ENCODE results near the gene TMPRSS12.

DNA sequence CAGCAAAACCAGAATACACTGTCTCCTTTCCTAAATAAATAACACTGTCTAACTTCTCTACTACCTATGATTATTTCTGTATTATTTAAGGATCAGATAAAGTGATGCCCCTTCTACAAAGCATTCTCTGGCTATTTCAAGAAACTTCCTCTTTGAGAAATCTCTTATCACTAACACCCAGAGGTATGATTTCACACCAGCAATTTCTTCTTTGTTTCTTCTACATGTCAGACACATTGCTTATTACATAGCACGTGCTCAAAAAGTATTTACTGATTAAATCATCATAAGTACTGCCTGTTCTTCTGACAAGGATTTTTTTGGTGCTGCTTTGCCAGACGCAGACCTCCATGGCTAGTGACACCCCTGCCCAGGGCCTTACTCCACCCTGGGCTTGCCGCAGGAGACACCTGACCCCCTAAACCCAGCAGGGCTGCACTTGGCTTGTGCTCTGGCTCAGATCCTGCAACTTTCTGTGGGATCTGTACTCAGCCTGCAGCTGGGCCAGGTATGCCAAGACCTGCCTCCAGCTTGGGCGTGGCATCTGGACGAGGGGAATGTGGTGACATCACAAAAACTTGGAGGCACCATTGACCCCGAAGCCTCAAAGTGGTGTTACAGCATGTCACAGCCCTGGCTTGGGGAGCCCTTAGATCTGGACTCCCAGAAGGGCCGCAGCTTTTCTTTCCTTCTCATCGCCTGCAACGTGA lies 94.2 kb downstream of the TMPRSS12 start:
- TF ChIP-seq, protein P1, sequence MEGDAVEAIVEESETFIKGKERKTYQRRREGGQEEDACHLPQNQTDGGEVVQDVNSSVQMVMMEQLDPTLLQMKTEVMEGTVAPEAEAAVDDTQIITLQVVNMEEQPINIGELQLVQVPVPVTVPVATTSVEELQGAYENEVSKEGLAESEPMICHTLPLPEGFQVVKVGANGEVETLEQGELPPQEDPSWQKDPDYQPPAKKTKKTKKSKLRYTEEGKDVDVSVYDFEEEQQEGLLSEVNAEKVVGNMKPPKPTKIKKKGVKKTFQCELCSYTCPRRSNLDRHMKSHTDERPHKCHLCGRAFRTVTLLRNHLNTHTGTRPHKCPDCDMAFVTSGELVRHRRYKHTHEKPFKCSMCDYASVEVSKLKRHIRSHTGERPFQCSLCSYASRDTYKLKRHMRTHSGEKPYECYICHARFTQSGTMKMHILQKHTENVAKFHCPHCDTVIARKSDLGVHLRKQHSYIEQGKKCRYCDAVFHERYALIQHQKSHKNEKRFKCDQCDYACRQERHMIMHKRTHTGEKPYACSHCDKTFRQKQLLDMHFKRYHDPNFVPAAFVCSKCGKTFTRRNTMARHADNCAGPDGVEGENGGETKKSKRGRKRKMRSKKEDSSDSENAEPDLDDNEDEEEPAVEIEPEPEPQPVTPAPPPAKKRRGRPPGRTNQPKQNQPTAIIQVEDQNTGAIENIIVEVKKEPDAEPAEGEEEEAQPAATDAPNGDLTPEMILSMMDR (IDR thresholded peaks at IDR 0.05) = no peak
- no peak for TF ChIP-seq POLR2A (IDR thresholded peaks at IDR 0.05)
